IPS DF 6.9 (cell line): Measurements from ENCODE around the gene FCHO1.

Source experiments
- DNase-seq: peaks from one replicate; pipeline ENCODE4 v3.0.0-alpha.2; 2013; ENCODE audit warnings: low read depth, low spot score
- H3K27ac ChIP-seq: one replicate; pipeline ENCODE4 v1.5.1; 2013; ENCODE audit warnings: low read length, control low read depth
- H3K27me3 ChIP-seq: 2 replicates; pipeline ENCODE4 v1.6.1; 2013; ENCODE audit warnings: mild to moderate bottlenecking, low read length; ENCODE audit not compliant: control insufficient read depth, insufficient read depth
- H3K36me3 ChIP-seq: 2 replicates; pipeline ENCODE4 v1.6.1; 2013; ENCODE audit warnings: low read length; ENCODE audit not compliant: control insufficient read depth, insufficient read depth
- H3K4me1 ChIP-seq: 2 replicates; pipeline ENCODE4 v1.6.1; 2013; ENCODE audit warnings: low read length; ENCODE audit not compliant: control insufficient read depth, insufficient read depth
- H3K4me3 ChIP-seq: 2 replicates; pipeline ENCODE4 v1.5.1; 2013; ENCODE audit warnings: mild to moderate bottlenecking, low read length
- H3K9me3 ChIP-seq: 2 replicates; pipeline ENCODE4 v1.6.1; 2013; ENCODE audit warnings: low read length, inconsistent platforms; ENCODE audit not compliant: control insufficient read depth, insufficient read depth
- WGBS: extraction: QIAGEN DNeasy Blood & Tissue Kit; methylation state at CpG from one replicate; pipeline ENCODE4 v1.1.7; 2013; ENCODE audit warnings: mixed read lengths, missing lambda C conversion rate; ENCODE audit not compliant: insufficient read length, insufficient coverage; 5-methylcytosine and 5-hydroxymethylcytosine counted together

Gene FCHO1

GRCh38 chr19:17807731-17808316 is 56.5 kb downstream of the FCHO1 start:
- WGBS, result no CpG with 5 or more reads among the region's 38 CpGs
- no peak overlapping the region for H3K27ac ChIP-seq
- H3K9me3 ChIP-seq, result no peaks in the 10 kb centered on the region
- DNase-seq, result no peak
- H3K27me3 ChIP-seq, result no peaks in the 10 kb centered on the region
- no peak overlapping the region; the same call in 1 of the 2 replicates for H3K4me3 ChIP-seq
- H3K4me1 ChIP-seq, result no peaks in the 10 kb centered on the region
- no peaks in the 10 kb centered on the region for H3K36me3 ChIP-seq

GRCh38 chr19:17811103-17811502 is 59.8 kb downstream of the FCHO1 start:
- Histone ChIP-seq H3K9me3 (no peaks in the 10 kb centered on the region), H3K4me3 (no peak overlapping the region), H3K4me1 (no peaks in the 10 kb centered on the region), H3K36me3 (no peaks in the 10 kb centered on the region), H3K27me3 (no peaks in the 10 kb centered on the region), H3K27ac (no peak overlapping the region)
- DNase-seq, result no peak
- WGBS, result no CpG with 5 or more reads among the region's 2 CpGs

GRCh38 chr19:17811681-17812080 is 60.4 kb downstream of the FCHO1 start:
- H3K4me1 ChIP-seq, result no peaks in the 10 kb centered on the region
- H3K9me3 ChIP-seq, result no peaks in the 10 kb centered on the region
- H3K27ac ChIP-seq, result no peak overlapping the region
- H3K4me3 ChIP-seq, result no peak overlapping the region
- DNase-seq, result no peak
- WGBS, result no CpG with 5 or more reads among the region's 20 CpGs
- H3K36me3 ChIP-seq, result no peaks in the 10 kb centered on the region
- no peaks in the 10 kb centered on the region for H3K27me3 ChIP-seq

GRCh38 chr19:17812099-17812498 is 60.8 kb downstream of the FCHO1 start:
- no peak overlapping the region for H3K4me3 ChIP-seq
- H3K27me3 ChIP-seq, result no peaks in the 10 kb centered on the region
- no peaks in the 10 kb centered on the region for H3K4me1 ChIP-seq
- no peak for DNase-seq
- H3K27ac ChIP-seq, result no peak overlapping the region
- no peaks in the 10 kb centered on the region for H3K9me3 ChIP-seq
- WGBS, result no CpG with 5 or more reads among the region's 5 CpGs
- H3K36me3 ChIP-seq, result no peaks in the 10 kb centered on the region

GRCh38 chr19:17817668-17818363 is 66.5 kb downstream of the FCHO1 start:
- H3K4me1 ChIP-seq, result no peaks in the 10 kb centered on the region
- H3K27me3 ChIP-seq, result no peaks in the 10 kb centered on the region
- H3K36me3 ChIP-seq, result no peaks in the 10 kb centered on the region
- DNase-seq, result no peak
- no CpG with 5 or more reads among the region's 13 CpGs for WGBS
- H3K9me3 ChIP-seq, result no peaks in the 10 kb centered on the region
- no peak overlapping the region for H3K27ac ChIP-seq
- H3K4me3 ChIP-seq, result no peak overlapping the region

- no peak within 1 kb of the TSS for H3K27ac ChIP-seq
- no peaks in the 10 kb centered on the region for H3K9me3 ChIP-seq
- no peaks in the 10 kb centered on the region for H3K4me1 ChIP-seq
- H3K4me3 ChIP-seq, result no peak within 1 kb of the TSS
- WGBS, result no CpG with 5 or more reads among the region's 34 CpGs
- no peaks in the 10 kb centered on the region for H3K36me3 ChIP-seq
- H3K27me3 ChIP-seq, result no peaks in the 10 kb centered on the region
- DNase-seq, result no peak
Measured at GRCh38 chr19:17821190-17821589, 69.9 kb downstream of the FCHO1 start, which contains the start of gene INSL3. Gene INSL3, minus strand, starts transcription at chr19:17821519. Its CDS starts 13 bp downstream, at chr19:17821506.

- no peak for DNase-seq
- Histone ChIP-seq H3K9me3 (no peaks in the 10 kb centered on the region), H3K27me3 (no peaks in the 10 kb centered on the region), H3K4me3 (no peak overlapping the region), H3K4me1 (no peaks in the 10 kb centered on the region), H3K36me3 (no peaks in the 10 kb centered on the region), H3K27ac (no peak overlapping the region)
- WGBS, result no CpG with 5 or more reads among the region's 8 CpGs
Measured at GRCh38 chr19:17824339-17824738, 73.1 kb downstream of the FCHO1 start.

- 0 out of 2 replicates have a peak, but pooled peaks cover 1% of the 10 kb centered on the region for H3K4me1 ChIP-seq
- no peak for DNase-seq
- no CpG with 5 or more reads among the region's 13 CpGs for WGBS
- H3K9me3 ChIP-seq, result no peaks in the 10 kb centered on the region
- no peak overlapping the region for H3K4me3 ChIP-seq
- no peaks in the 10 kb centered on the region for H3K36me3 ChIP-seq
- H3K27me3 ChIP-seq, result no peaks in the 10 kb centered on the region
- no peak overlapping the region for H3K27ac ChIP-seq
Measured at GRCh38 chr19:17826508-17827056, 75.3 kb downstream of the FCHO1 start.

GRCh38 chr19:17829855-17830566 is 78.7 kb downstream of the FCHO1 start:
- no peaks in the 10 kb centered on the region for H3K9me3 ChIP-seq
- H3K4me1 ChIP-seq, result 0 out of 2 replicates have a peak, but pooled peaks cover 1% of the 10 kb centered on the region
- no CpG with 5 or more reads among the region's 29 CpGs for WGBS
- H3K27ac ChIP-seq, result no peak overlapping the region
- H3K27me3 ChIP-seq, result no peaks in the 10 kb centered on the region
- H3K4me3 ChIP-seq, result peak overlapping the region; percentile 31; the same call in 1 of the 2 replicates
- H3K36me3 ChIP-seq, result no peaks in the 10 kb centered on the region
- peak; percentile 82 for DNase-seq
